Activated T-helper 9 cell treated with anti-CD3 and anti-CD28 coated beads, Interleukin-2, amount 50 U/mL, for 16 hours (primary cell): ENCODE measurements around the gene RD3L.
"Not testable (repeated sequence)": the region's sequence is repeated elsewhere in the genome, so short reads cannot be mapped to it uniquely, and the experiment has no call there.

Experiments used
- DNase-seq: peaks from one replicate; pipeline ENCODE4 v3.0.0-alpha.2; 2020; ENCODE audit warnings: low read depth

The RD3L gene

GRCh38 chr14:103928011-103928890 is 14.1 kb downstream of the RD3L start, which contains the start of gene TDRD9:
TDRD9 (plus strand) TSS chr14:103928456; CDS start chr14:103928510, 54 bp downstream.
- no peak for DNase-seq

- no peak for DNase-seq
Measured at GRCh38 chr14:103927566-103927965, 14.8 kb downstream of the RD3L start.

GRCh38 chr14:103925316-103925715 is 17.0 kb downstream of the RD3L start:
- no peak for DNase-seq

DNA sequence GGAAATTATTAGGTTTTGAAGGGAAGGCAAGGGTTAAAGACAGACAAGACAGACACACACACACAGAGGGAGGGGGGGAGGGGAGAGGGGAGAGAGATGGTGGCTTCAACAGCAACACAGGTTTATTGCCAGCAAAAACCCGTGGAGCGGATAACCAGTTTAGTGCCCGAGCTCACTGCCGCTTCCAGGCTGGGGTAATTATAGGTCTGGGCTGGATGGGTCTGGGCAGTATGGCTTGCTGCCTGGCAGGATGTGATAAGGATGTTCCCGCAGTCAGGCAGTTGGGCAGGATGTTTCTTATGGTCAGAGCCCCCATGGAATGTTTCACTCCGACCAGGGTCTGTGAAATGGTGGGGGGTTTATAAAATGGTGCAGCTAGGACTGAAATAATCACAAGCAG is 18.5 kb downstream of the RD3L start:
- no peak for DNase-seq

DNA sequence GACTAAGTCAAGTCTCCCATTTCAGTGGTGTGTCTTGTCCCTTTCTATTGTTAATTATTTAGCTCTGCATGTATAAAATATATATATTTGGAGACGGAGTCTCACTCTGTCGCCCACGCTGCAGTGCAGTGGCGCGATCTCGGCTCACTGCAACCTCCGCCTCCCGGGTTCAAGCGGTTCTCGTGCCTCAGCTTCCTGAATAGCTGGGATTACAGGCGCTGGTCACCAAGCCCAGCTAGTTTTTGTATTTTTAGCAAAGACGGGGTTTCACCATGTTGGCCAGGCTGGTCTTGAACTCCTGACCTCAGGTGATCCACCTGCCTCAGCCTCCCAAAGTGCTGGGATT is 20.5 kb downstream of the RD3L start:
- DNase-seq = not testable (repeated sequence)

- DNase-seq = peak; percentile 94
Measured at GRCh38 chr14:103920981-103921854, 21.1 kb downstream of the RD3L start.

DNA sequence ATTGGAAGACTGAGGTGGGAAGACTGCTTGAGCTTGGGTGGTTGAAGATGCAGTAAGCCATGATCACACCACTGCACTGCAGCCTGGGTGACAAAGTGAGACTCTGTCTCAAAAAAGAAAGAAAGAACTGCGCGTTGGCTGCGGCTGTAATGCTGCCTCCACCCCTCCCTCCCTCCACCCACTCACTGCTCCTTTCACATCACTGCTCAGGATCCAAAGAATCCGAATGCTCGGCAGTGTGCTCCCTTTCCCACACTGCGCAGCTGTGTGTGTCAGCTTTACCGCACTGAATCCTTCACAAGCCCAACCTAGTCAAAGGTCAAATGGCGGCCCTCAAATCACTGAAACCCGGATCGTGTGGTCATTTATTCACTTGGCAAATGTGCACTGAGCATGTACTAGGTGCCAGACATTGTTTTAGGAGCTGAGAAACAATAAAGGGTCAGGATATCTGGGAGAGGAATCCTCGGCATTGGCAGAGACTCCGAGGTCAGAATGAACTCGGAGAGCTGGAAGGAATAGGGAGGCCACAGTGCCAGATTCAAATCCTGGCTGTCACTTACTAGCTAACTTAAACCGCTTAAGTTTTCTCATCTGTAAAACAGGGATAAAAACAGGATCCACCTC is 25.6 kb downstream of the RD3L start:
- DNase-seq = no peak

DNA sequence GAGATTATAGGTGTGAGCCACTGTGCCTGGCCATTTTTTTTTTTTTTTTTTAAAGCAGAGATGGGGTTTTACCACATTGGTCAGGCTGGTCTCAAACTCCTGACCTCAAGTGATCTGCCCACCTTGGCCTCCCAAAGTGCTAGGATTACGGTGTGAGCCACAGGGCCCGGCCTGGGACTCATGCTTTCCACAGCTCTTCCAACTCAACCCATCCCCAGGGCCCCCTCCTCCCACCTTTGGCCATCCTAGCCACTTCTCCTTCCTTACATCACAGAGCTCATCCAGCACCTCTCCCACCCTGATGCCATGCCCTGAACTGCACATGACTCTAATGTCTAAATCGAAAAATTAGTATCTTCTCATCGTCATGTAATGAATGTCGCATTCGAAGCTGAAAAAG is 26.7 kb downstream of the RD3L start:
- no peak for DNase-seq

DNA sequence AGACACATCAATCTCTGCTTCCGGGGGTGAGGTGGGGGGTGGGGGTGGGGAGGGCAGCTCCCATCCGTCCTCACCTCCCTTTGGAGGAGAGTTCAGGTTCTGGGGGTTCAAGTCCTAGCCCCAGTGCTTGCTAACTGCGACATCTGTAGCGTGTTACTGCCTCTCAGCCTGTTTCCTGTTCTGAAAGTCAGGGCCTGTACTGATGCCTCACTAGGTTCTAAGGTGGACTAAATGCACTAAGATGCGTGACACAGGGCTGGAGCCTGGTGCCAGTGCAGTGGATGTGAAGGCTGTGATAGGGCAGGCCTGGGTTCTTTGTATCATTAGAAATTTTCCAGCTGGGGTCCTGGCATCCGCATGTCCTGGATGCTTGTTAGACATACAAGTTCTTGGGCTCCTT is 31.3 kb downstream of the RD3L start:
- DNase-seq = no peak

DNA sequence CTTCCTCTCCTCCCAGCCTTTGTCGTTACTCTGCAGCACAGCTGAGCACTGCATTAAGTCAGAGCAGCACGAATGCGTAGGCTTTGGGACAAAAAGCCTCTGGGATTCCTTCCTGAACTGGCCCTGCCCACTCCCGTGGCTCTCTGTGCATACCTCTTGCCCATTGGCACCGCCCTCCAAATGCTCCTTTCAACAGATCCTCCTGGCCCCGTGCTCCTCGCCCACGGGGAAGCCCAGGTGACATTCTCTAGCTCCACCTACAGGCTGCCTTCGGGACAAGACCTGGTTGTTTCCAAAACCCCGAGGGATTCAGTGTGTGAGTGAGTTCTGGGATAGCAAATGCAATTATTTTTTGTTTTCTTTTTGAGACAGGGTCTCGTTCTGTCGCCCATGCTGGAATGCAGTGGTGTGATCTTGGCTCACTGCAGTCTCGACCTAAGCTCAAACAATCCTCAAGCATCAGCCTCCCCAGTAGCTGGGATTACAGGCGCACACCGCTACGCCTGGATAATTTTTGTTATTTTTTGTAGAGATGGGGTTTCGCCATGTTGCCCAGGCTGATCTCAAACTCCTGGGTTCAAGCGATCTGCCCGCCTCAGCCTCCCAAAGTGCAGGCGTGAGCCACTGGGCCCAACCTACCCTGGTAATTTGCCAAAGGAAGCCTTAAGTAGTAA is 31.9 kb downstream of the RD3L start:
- peak; percentile 54 for DNase-seq

- no peak for DNase-seq
Measured at GRCh38 chr14:103909531-103910261, 32.6 kb downstream of the RD3L start.

- no peak for DNase-seq
Measured at GRCh38 chr14:103908580-103908979, 33.7 kb downstream of the RD3L start.

- DNase-seq = no peak
Measured at GRCh38 chr14:103905842-103906456, 36.4 kb downstream of the RD3L start.

GRCh38 chr14:103904493-103905107 is 37.7 kb downstream of the RD3L start:
- DNase-seq = no peak

DNA sequence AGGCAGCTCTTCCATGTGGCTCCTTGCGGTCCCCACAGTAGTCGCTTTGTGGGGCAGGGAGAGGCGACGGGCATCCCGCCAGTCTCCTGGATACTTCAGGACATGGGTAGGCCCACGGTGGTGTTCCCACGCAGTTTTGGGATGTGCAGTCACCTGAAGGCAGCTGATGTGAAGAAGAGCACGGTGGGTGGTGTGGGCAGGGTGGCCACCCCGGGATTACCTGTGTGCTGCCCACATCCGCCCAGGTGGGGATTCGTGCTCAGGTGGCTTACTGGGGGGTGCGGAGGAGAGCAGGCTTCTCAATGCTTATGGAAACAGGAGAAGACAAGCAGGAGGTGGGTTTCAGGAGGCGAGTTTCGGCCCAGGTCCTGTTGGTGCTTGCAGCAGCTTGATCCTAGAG is 42.5 kb downstream of the RD3L start:
- DNase-seq = no peak

DNA sequence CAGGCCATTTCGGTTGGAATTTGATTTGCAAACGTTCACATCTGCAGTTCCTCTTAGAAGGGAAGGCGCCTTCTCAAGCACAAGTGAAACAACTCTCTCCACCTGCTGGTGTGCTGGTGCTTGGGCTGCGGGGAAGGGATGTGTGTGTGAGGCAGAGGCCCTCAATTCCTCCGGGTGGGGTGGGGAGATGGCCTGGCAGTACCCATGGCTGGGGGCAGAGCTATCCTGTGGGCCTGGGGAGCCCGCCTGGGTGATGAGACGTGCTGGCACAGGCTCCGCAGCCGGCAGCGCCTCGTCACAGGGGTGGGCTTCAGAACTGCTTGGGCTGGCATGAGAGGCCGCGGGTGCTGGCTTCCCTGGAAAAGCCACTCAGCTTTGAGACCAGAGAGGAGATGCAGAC is 43.0 kb downstream of the RD3L start:
- DNase-seq = no peak

GRCh38 chr14:103898711-103899110 is 43.6 kb downstream of the RD3L start:
- no peak for DNase-seq

DNA sequence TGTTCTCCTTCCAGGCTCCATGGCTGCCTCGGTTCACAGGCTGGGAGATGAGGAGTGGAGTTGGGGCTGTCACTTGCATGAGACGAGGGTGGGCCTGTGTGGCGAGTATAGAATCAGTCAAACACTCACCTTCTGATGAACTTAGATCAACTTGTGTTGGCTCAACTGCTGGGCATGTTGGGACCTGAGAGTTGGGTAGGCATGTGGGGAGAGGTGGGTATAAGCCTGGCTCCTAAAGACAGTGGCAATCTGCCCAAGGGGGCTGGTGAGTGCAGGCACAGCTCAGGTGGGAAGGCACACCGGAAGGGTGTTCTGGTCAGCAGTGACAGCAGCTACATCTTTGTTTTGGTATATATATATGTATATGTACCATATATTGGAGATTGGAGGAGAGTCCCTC is 44.1 kb downstream of the RD3L start:
- no peak for DNase-seq

- no peak for DNase-seq
Measured at GRCh38 chr14:103897075-103897947, 45.0 kb downstream of the RD3L start.
